Muscle layer of colon (tissue), 2 donors: ENCODE measurements around the gene SPEN.
"Not testable (repeated sequence)": the region's sequence is repeated elsewhere in the genome, so short reads cannot be mapped to it uniquely, and the experiment has no call there.

ENCODE experiments used
- H3K27ac ChIP-seq: one replicate; pipeline ENCODE4 v1.7.0; 2013; ENCODE audit warnings: low read depth, mild to moderate bottlenecking, low read length, moderate library complexity
- H3K27me3 ChIP-seq, 2 donors: one replicate each; pipeline ENCODE4 v1.7.0; 2013; ENCODE audit warnings: low read length in 2 of 2, mild to moderate bottlenecking in 2 of 2; ENCODE audit not compliant: insufficient read depth in 2 of 2, control insufficient read depth in 1 of 2
- H3K36me3 ChIP-seq: one replicate; pipeline ENCODE4 v1.7.0; 2013; ENCODE audit warnings: mild to moderate bottlenecking, low read length; ENCODE audit not compliant: insufficient read depth
- H3K4me1 ChIP-seq: one replicate; pipeline ENCODE4 v1.7.0; 2013; ENCODE audit warnings: mild to moderate bottlenecking, low read length; ENCODE audit not compliant: insufficient read depth
- H3K4me3 ChIP-seq, 2 donors: one replicate each; pipeline ENCODE4 v1.7.0; 2013; ENCODE audit warnings: low read length in 2 of 2, low read depth in 1 of 2, mild to moderate bottlenecking in 1 of 2, moderate library complexity in 1 of 2
- H3K9ac ChIP-seq: one replicate; pipeline ENCODE4 v1.7.0; 2013; ENCODE audit warnings: low read length
- H3K9me3 ChIP-seq: one replicate; pipeline ENCODE4 v1.7.0; 2013; ENCODE audit warnings: mild to moderate bottlenecking, low read length
- donor health status: abdominal sarcoma.
- donor health status: Adenocarcinoma of cecum.

The SPEN gene

GRCh38 chr1:15975358-15975804 is 127.9 kb downstream of the SPEN start:
- Histone ChIP-seq H3K9ac (peak overlapping the region; percentile 6), H3K9me3 (no peaks in the 10 kb centered on the region), H3K4me3 (peak overlapping the region; percentile 44 to 97), H3K4me1 (peaks cover 15% of the 10 kb centered on the region), H3K36me3 (peaks cover 19% of the 10 kb centered on the region), H3K27me3 (no peaks in the 10 kb centered on the region), H3K27ac (peak overlapping the region; percentile 91)

GRCh38 chr1:15975805-15976680 is 128.5 kb downstream of the SPEN start, which contains the start of gene ZBTB17:
TSS of gene ZBTB17 (minus strand) at chr1:15976101. CDS start at chr1:15948495, 27,606 bp downstream.
- Histone ChIP-seq H3K9me3 (no peaks in the 10 kb centered on the region), H3K9ac (peak within 1 kb of the TSS; percentile 6), H3K27ac (peak within 1 kb of the TSS; percentile 91), H3K36me3 (peaks cover 19% of the 10 kb centered on the region), H3K4me1 (peaks cover 15% of the 10 kb centered on the region), H3K4me3 (peak within 1 kb of the TSS; percentile 44 to 97), H3K27me3 (no peaks in the 10 kb centered on the region)

- H3K27me3 ChIP-seq, H3K9me3 ChIP-seq, H3K9ac ChIP-seq, H3K36me3 ChIP-seq, H3K27ac ChIP-seq, H3K4me3 ChIP-seq: not testable (repeated sequence)
- peaks cover 15% of the 10 kb centered on the region for H3K4me1 ChIP-seq
Measured at GRCh38 chr1:15977947-15978346, 130.4 kb downstream of the SPEN start.

GRCh38 chr1:15981679-15982078 is 134.2 kb downstream of the SPEN start:
- Histone ChIP-seq H3K4me3 (no peak overlapping the region), H3K27me3 (no peaks in the 10 kb centered on the region), H3K9ac (no peak overlapping the region), H3K27ac (no peak overlapping the region), H3K36me3 (no peaks in the 10 kb centered on the region), H3K4me1 (no peaks in the 10 kb centered on the region), H3K9me3 (no peaks in the 10 kb centered on the region)

- Histone ChIP-seq H3K4me1 (no peaks in the 10 kb centered on the region), H3K27ac (no peak overlapping the region), H3K9ac (no peak overlapping the region), H3K27me3 (no peaks in the 10 kb centered on the region), H3K36me3 (no peaks in the 10 kb centered on the region), H3K9me3 (no peaks in the 10 kb centered on the region), H3K4me3 (no peak overlapping the region)
Measured at GRCh38 chr1:15983275-15983674, 135.8 kb downstream of the SPEN start.

- Histone ChIP-seq H3K36me3 (no peaks in the 10 kb centered on the region), H3K27ac (no peak overlapping the region), H3K9me3 (no peaks in the 10 kb centered on the region), H3K4me1 (no peaks in the 10 kb centered on the region), H3K27me3 (no peaks in the 10 kb centered on the region), H3K4me3 (no peak overlapping the region), H3K9ac (no peak overlapping the region)
Measured at GRCh38 chr1:15985611-15986297, 138.2 kb downstream of the SPEN start.

- H3K36me3 ChIP-seq: no peaks in the 10 kb centered on the region
- H3K9ac ChIP-seq: no peak overlapping the region
- H3K27me3 ChIP-seq: no peaks in the 10 kb centered on the region
- no peak overlapping the region for H3K4me3 ChIP-seq
- no peak overlapping the region for H3K27ac ChIP-seq
- no peaks in the 10 kb centered on the region for H3K9me3 ChIP-seq
- no peaks in the 10 kb centered on the region for H3K4me1 ChIP-seq
Measured at GRCh38 chr1:15988856-15989736, 141.6 kb downstream of the SPEN start.

- H3K9me3 ChIP-seq: no peaks in the 10 kb centered on the region
- no peaks in the 10 kb centered on the region for H3K27me3 ChIP-seq
- H3K36me3 ChIP-seq: no peaks in the 10 kb centered on the region
- H3K4me1 ChIP-seq: no peaks in the 10 kb centered on the region
- H3K4me3 ChIP-seq: no peak overlapping the region
- H3K27ac ChIP-seq: no peak overlapping the region
- H3K9ac ChIP-seq: no peak overlapping the region
Measured at GRCh38 chr1:15989776-15990175, 142.3 kb downstream of the SPEN start.
